B cell (primary cell): Measurements from ENCODE around the gene PPP2R3C. TPM values are rescaled to one million over a fixed set of nuclear protein-coding genes. Genes with fewer than 3 reads are reported as not detected.

ENCODE experiments used
- ATAC-seq: fragments of 200-7000 bp; cut with Tn5 transposase; one replicate; pipeline ENCODE4 v1.10.0; 2021; ENCODE audit warnings: low read depth, mild to moderate bottlenecking, moderate number of reproducible peaks, moderate library complexity
- CTCF ChIA-PET: fragments of 350-600 bp; sonication (Branson Sonifier 250); formaldehyde crosslinking; loops from one replicate; lab custom pipeline; 2021; ENCODE audit warnings: antibody characterized with exemption, inconsistent platforms; lab: Charles Lee
- POLR2A ChIA-PET: fragments of 350-600 bp; sonication (Branson Sonifier 250); formaldehyde crosslinking; loops from one replicate; lab custom pipeline; 2021; ENCODE audit warnings: antibody characterized with exemption; lab: Charles Lee
- DNase-seq: peaks from one replicate; pipeline ENCODE4 v3.0.0; 2013
- H2AFZ ChIP-seq: 2 replicates; pipeline ENCODE4 v1.6.1; 2012; ENCODE audit warnings: mild to moderate bottlenecking, low read depth, low read length; ENCODE audit not compliant: insufficient read depth, poor library complexity, severe bottlenecking
- H3K27ac ChIP-seq, 2 donors: 1 replicate in 1 of 2; 2 replicates in 1 of 2; pipeline ENCODE4 v1.5.1; 2012 to 2013; ENCODE audit warnings: low read length in 2 of 2, mild to moderate bottlenecking in 2 of 2, moderate library complexity in 1 of 2
- H3K27me3 ChIP-seq, 4 experiments: fragments of 200-600 bp in 1 of 4; sonication (generic) in 1 of 4; replicated peaks in 1 of 4; 1 replicate in 2 of 4; 2 replicates in 2 of 4; pipeline versions ENCODE4 v1.6.1 to v1.7.0; 2013 to 2016; ENCODE audit warnings: low read length in 3 of 4, mild to moderate bottlenecking in 2 of 4, mixed read lengths in 1 of 4, moderate library complexity in 1 of 4; ENCODE audit not compliant: insufficient read depth in 4 of 4, control insufficient read depth in 3 of 4; ENCODE audit errors: control extremely low read depth in 1 of 4
- H3K36me3 ChIP-seq, 2 experiments: replicated peaks in 1 of 2; 1 replicate in 1 of 2; 2 replicates in 1 of 2; pipeline versions ENCODE4 v1.6.1 to v1.7.1; 2013; ENCODE audit warnings: low read length in 1 of 2; ENCODE audit not compliant: insufficient read depth in 2 of 2, control insufficient read depth in 1 of 2; ENCODE audit errors: control extremely low read depth in 1 of 2, extremely low read depth in 1 of 2
- H3K4me1 ChIP-seq, 2 donors: fragments of 200-600 bp in 1 of 2; sonication (generic) in 1 of 2; 1 replicate in 1 of 2; 2 replicates in 1 of 2; pipeline versions ENCODE4 v1.5.1 to v1.6.1; 2013 to 2017; ENCODE audit warnings: low read length in 2 of 2; ENCODE audit not compliant: control insufficient read depth in 2 of 2, insufficient read depth in 2 of 2
- H3K4me2 ChIP-seq: replicated peaks from 2 replicates; pipeline ENCODE3; 2012; ENCODE audit warnings: mild to moderate bottlenecking, low read depth, low read length; ENCODE audit not compliant: poor library complexity, severe bottlenecking
- H3K4me3 ChIP-seq, 5 experiments: fragments of 200-600 bp in 1 of 5; sonication (generic) in 1 of 5; 1 replicate in 3 of 5; 2 replicates in 2 of 5; pipeline versions ENCODE4 v1.5.1 to v1.7.0; 2011 to 2016; ENCODE audit warnings: low read length in 4 of 5, mild to moderate bottlenecking in 4 of 5, low read depth in 2 of 5, control low read depth in 1 of 5, moderate library complexity in 1 of 5; ENCODE audit not compliant: insufficient read depth in 1 of 5; ENCODE audit errors: control extremely low read depth in 1 of 5, extremely low read depth in 1 of 5
- H3K79me2 ChIP-seq: fragments of 200-600 bp; sonication (generic); one replicate; pipeline ENCODE4 v1.6.0; 2016; ENCODE audit warnings: low read length; ENCODE audit not compliant: control insufficient read depth, insufficient read depth
- H3K9ac ChIP-seq: fragments of 200-600 bp; sonication (generic); 2 replicates; pipeline ENCODE4 v1.6.1; 2017; ENCODE audit warnings: mild to moderate bottlenecking, low read length, moderate library complexity
- H3K9me3 ChIP-seq, 3 donors: one replicate each; pipeline versions ENCODE4 v1.6.1 to v1.7.1; 2013; ENCODE audit warnings: low read length in 2 of 3; ENCODE audit not compliant: control insufficient read depth in 2 of 3, insufficient read depth in 1 of 3; ENCODE audit errors: control extremely low read depth in 1 of 3
- H4K20me1 ChIP-seq: 2 replicates; pipeline ENCODE4 v1.6.0; 2012; ENCODE audit warnings: mild to moderate bottlenecking, low read length; ENCODE audit not compliant: insufficient read depth, control insufficient read depth, poor library complexity, severe bottlenecking
- H3K27ac Mint-ChIP-seq: one replicate; pipeline ENCODE4 v1.8.0; 2021; ENCODE audit warnings: mixed read lengths
- H3K27me3 Mint-ChIP-seq: one replicate; pipeline ENCODE4 v1.8.0; 2021; ENCODE audit warnings: mixed read lengths
- H3K4me1 Mint-ChIP-seq: one replicate; pipeline ENCODE4 v1.8.0; 2021; ENCODE audit warnings: mixed read lengths
- H3K4me3 Mint-ChIP-seq: one replicate; pipeline ENCODE4 v1.8.0; 2021; ENCODE audit warnings: mixed read lengths
- H3K9me3 Mint-ChIP-seq: one replicate; pipeline ENCODE4 v1.8.0; 2022; ENCODE audit warnings: mixed read lengths; ENCODE audit not compliant: insufficient read depth
- CTCF ChIP-seq: fragments of 200-600 bp; IDR thresholded peaks from one replicate; pipeline ENCODE4 v1.8.0; 2022; ENCODE audit warnings: antibody characterized with exemption, mild to moderate bottlenecking
- EZH2 ChIP-seq: IDR thresholded peaks from 2 replicates; pipeline ENCODE4 v1.6.1; 2012; ENCODE audit warnings: borderline replicate concordance, low read depth, mild to moderate bottlenecking, moderate library complexity, low read length; ENCODE audit not compliant: insufficient read depth, poor library complexity, severe bottlenecking
- WGBS: methylation state at CpG from one replicate; pipeline ENCODE4 v1.1.5; 2013; ENCODE audit warnings: missing lambda C conversion rate; ENCODE audit not compliant: insufficient coverage; 5-methylcytosine and 5-hydroxymethylcytosine counted together
- intact Hi-C: fragments of 100-400 bp; cut with micrococcal nuclease; formaldehyde crosslinking; loops from one replicate; pipeline ENCODE4 v1.10.0; 2022
- polyA plus RNA-seq: library from polyadenylated mRNA; depleted of rRNA; stranded (reverse); fragments of >200 nt; gene quantifications from 2 replicates; pipeline ENCODE4 v1.2.3, GENCODE V29; 2012
- total RNA-seq, 2 donors: library from RNA; stranded (reverse); fragments of 120-200 nt in 1 of 2; gene quantifications; 1 replicate in 1 of 2; 2 replicates in 1 of 2; pipeline versions ENCODE4 v1.2.3 to v1.2.4, GENCODE V29; 2013 to 2022

Gene PPP2R3C
- total and polyA plus RNA-seq, 2 donors (not counting 1 experiment from before 2014, with no cell fraction given), result 13.5 to 40.8 TPM

GRCh38 chr14:35044939-35045797 lies 76.6 kb downstream of the PPP2R3C start:
- Histone ChIP-seq H3K9ac (peak overlapping the region; percentile 97), H3K4me1 (peaks cover 11 to 15% of the 10 kb centered on the region in 2 donors), H2AFZ (peak overlapping the region; percentile 74), H3K36me3 (no peaks in the 10 kb centered on the region), H3K27me3 (no peaks in the 10 kb centered on the region), H3K27ac (peak overlapping the region; percentile 94 to 96), H3K9me3 (no peaks in the 10 kb centered on the region), H3K4me2 (peak overlapping the region; percentile 91), H3K4me3 (peak overlapping the region; percentile 64 to 92 (median 72)), H3K79me2 (peaks cover 15% of the 10 kb centered on the region), H4K20me1 (no peaks in the 10 kb centered on the region)
- Mint-ChIP-seq H3K27ac (peak overlapping the region; percentile 95), H3K4me1 (peaks cover 26% of the 10 kb centered on the region), H3K27me3 (no peaks in the 10 kb centered on the region), H3K4me3 (peak overlapping the region; percentile 87), H3K9me3 (no peaks in the 10 kb centered on the region)
- ChIA-PET CTCF (interaction anchor here (0.9 to 2.3 kb wide), 3 partner anchors 63 to 373 kb away, joined by 3 to 15 read pairs (median 5); partner anchors contain the start of gene SRP54), POLR2A (interaction anchor here (0.5 to 2.2 kb wide), 7 partner anchors 63 to 1275 kb away, joined by 3 to 22 read pairs (median 6); partner anchors contain the start of genes BAZ1A, BRMS1L, NFKBIA and PPP2R3C)
- intact Hi-C loops, result loop anchor here (5.0 to 10.0 kb wide), 4 partner anchors 413 to 1277 kb away; partner anchors contain the start of genes EAPP, INSM2, MBIP and SNX6
- TF ChIP-seq CTCF (no peak), EZH2 (no peak)
- ATAC-seq (no peak), DNase-seq (no peak)
- WGBS, result 4% methylated on average over 6 of the region's 8 CpGs

DNA sequence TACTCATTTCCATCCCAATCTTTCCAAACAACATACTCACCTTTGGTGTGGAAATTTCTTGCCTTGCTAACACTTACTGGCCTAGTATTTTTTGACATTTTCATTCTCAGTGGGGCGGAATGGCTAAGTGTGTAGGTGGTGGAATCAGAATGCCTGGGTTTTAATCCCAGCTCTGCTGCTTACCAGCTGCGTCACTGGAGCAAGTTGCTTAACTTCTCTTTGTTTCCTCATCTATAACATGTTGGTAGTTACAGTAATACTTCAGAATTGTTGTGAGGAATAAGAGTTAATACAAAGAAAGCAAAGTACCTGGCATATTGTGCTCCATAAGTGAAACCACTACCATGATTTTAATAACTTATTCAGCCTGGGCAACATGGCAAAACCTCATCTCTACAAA lies 78.7 kb downstream of the PPP2R3C start:
- DNase-seq, result no peak
- Mint-ChIP-seq H3K4me3 (no peak overlapping the region), H3K27me3 (no peaks in the 10 kb centered on the region), H3K9me3 (no peaks in the 10 kb centered on the region), H3K27ac (no peak overlapping the region), H3K4me1 (peaks cover 23% of the 10 kb centered on the region)
- Histone ChIP-seq H3K27ac (no peak overlapping the region), H3K4me3 (no peak overlapping the region), H3K79me2 (no peaks in the 10 kb centered on the region), H4K20me1 (no peaks in the 10 kb centered on the region), H2AFZ (no peak overlapping the region), H3K36me3 (no peaks in the 10 kb centered on the region), H3K4me2 (no peak overlapping the region), H3K4me1 (peaks cover 11 to 15% of the 10 kb centered on the region in 2 donors), H3K9ac (no peak overlapping the region), H3K9me3 (no peaks in the 10 kb centered on the region), H3K27me3 (no peaks in the 10 kb centered on the region)
- TF ChIP-seq EZH2 (no peak), CTCF (no peak)
- POLR2A ChIA-PET, result interaction anchor here (0.6 kb wide), 1 partner anchor 27 kb away, joined by 3 read pairs; no protein-coding TSS in a partner anchor
- CTCF ChIA-PET, result interaction anchor here (0.6 to 0.7 kb wide), 2 partner anchors 17 to 370 kb away, joined by 3 read pairs; no protein-coding TSS in a partner anchor
- ATAC-seq, result no peak
- WGBS, result no CpG with 5 or more reads among the region's 2 CpGs
- intact Hi-C loops, result loop anchor here (10.0 kb wide), 1 partner anchor 492 kb away; the partner anchor contains the start of gene INSM2
